Mucosa of rectum (tissue), 2 donors: ENCODE results near the gene MGLL.
"Not testable (repeated sequence)": the region's sequence is repeated elsewhere in the genome, so short reads cannot be mapped to it uniquely, and the experiment has no call there.

ENCODE experiments used
- H3K27ac ChIP-seq, 2 donors: one replicate each; pipeline ENCODE4 v1.7.0; 2013; ENCODE audit warnings: inconsistent platforms in 2 of 2, low read depth in 2 of 2, low read length in 2 of 2
- H3K27me3 ChIP-seq, 2 donors: one replicate each; pipeline ENCODE4 v1.7.0; 2013; ENCODE audit warnings: low read length in 2 of 2; ENCODE audit not compliant: control insufficient read depth in 2 of 2, insufficient read depth in 2 of 2
- H3K36me3 ChIP-seq, 2 donors: one replicate each; pipeline ENCODE4 v1.7.0; 2013; ENCODE audit warnings: low read length in 2 of 2; ENCODE audit not compliant: control insufficient read depth in 2 of 2, insufficient read depth in 2 of 2
- H3K4me1 ChIP-seq, 2 donors: one replicate each; pipeline ENCODE4 v1.7.0; 2013; ENCODE audit warnings: low read length in 2 of 2, mild to moderate bottlenecking in 1 of 2; ENCODE audit not compliant: control insufficient read depth in 2 of 2, insufficient read depth in 2 of 2
- H3K4me3 ChIP-seq, 2 donors: one replicate each; pipeline ENCODE4 v1.7.0; 2013; ENCODE audit warnings: low read length in 2 of 2
- H3K9ac ChIP-seq, 2 donors: one replicate each; pipeline ENCODE4 v1.7.0; 2013; ENCODE audit warnings: low read length in 2 of 2, low read depth in 1 of 2, mild to moderate bottlenecking in 1 of 2
- H3K9me3 ChIP-seq, 2 donors: one replicate each; pipeline ENCODE4 v1.7.0; 2013; ENCODE audit warnings: low read length in 2 of 2; ENCODE audit not compliant: control insufficient read depth in 2 of 2
- donor health status: healthy.
- donor health status: Normal muscosa, but diverticular disease.

The MGLL gene

GRCh38 chr3:127688416-127689265 is 133.7 kb downstream of the MGLL start:
- Histone ChIP-seq H3K4me3 (no peak overlapping the region), H3K9me3 (no peaks in the 10 kb centered on the region), H3K9ac (no peak overlapping the region), H3K4me1 (peaks cover 0 to 2% of the 10 kb centered on the region in 2 donors), H3K36me3 (peaks cover 20 to 21% of the 10 kb centered on the region in 2 donors), H3K27ac (no peak overlapping the region), H3K27me3 (no peaks in the 10 kb centered on the region)

GRCh38 chr3:127688022-127688415 is 134.3 kb downstream of the MGLL start:
- Histone ChIP-seq H3K9me3 (no peaks in the 10 kb centered on the region), H3K4me3 (no peak overlapping the region), H3K27me3 (no peaks in the 10 kb centered on the region), H3K9ac (no peak overlapping the region), H3K4me1 (peaks cover 0 to 2% of the 10 kb centered on the region in 2 donors), H3K36me3 (peaks cover 14 to 17% of the 10 kb centered on the region in 2 donors), H3K27ac (no peak overlapping the region)

DNA sequence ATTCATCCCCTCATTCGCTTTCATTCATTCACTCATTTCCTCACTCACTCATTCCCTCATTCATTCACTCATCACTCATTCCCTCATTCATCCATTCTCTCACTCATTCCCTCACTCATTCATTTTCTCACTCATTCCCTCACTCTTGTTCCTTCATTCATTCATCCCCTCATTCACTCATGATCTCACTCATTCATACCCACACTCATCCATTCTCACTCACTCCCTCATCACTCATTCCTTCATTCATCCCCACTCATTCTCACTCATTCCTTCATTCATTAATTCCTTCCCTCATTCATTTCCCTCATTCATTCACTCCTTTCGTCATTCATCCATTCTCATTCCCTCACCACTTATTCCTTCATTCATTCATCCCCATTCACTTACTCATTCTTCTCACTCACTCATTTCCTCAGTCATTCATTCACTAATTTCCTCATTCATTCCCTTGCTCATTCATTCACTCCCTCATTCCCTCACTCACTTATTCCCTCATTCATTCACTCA is 135.0 kb downstream of the MGLL start:
- Histone ChIP-seq H3K27ac (no peak overlapping the region), H3K9me3 (no peaks in the 10 kb centered on the region), H3K4me3 (no peak overlapping the region), H3K9ac (no peak overlapping the region), H3K4me1 (peaks cover 0 to 2% of the 10 kb centered on the region in 2 donors), H3K27me3 (no peaks in the 10 kb centered on the region), H3K36me3 (peaks cover 8 to 10% of the 10 kb centered on the region in 2 donors)

DNA sequence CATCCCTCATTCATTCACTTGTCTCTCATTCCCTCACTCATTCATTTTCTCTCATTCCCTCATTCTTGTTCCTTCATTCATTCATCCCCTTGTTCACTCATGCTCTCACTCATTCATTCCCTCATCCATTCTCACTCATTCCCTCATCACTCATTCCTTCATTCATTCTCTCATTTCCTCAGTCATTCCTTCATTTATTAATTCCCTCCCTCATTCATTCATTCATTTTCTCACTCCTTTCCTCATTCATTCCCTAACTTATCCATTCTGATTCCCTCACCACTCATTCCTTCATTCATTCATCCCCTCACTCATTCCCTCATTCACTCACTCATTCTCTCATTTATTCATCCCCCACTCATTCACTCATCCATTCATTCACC is 135.8 kb downstream of the MGLL start:
- H3K4me3 ChIP-seq = no peak overlapping the region
- no peak overlapping the region for H3K9ac ChIP-seq
- no peaks in the 10 kb centered on the region for H3K27me3 ChIP-seq
- peaks cover 3% of the 10 kb centered on the region in 2 donors for H3K36me3 ChIP-seq
- H3K4me1 ChIP-seq = peaks cover 0 to 2% of the 10 kb centered on the region in 2 donors
- no peaks in the 10 kb centered on the region for H3K9me3 ChIP-seq
- H3K27ac ChIP-seq = no peak overlapping the region

- Histone ChIP-seq H3K27me3 (no peaks in the 10 kb centered on the region), H3K4me1 (peaks cover 0 to 2% of the 10 kb centered on the region in 2 donors), H3K27ac (no peak overlapping the region), H3K9ac (no peak overlapping the region), H3K9me3 (no peaks in the 10 kb centered on the region), H3K36me3 (no peaks in the 10 kb centered on the region), H3K4me3 (no peak overlapping the region)
These were observed 136.4 kb downstream of the MGLL start for GRCh38 chr3:127685708-127686511.

DNA sequence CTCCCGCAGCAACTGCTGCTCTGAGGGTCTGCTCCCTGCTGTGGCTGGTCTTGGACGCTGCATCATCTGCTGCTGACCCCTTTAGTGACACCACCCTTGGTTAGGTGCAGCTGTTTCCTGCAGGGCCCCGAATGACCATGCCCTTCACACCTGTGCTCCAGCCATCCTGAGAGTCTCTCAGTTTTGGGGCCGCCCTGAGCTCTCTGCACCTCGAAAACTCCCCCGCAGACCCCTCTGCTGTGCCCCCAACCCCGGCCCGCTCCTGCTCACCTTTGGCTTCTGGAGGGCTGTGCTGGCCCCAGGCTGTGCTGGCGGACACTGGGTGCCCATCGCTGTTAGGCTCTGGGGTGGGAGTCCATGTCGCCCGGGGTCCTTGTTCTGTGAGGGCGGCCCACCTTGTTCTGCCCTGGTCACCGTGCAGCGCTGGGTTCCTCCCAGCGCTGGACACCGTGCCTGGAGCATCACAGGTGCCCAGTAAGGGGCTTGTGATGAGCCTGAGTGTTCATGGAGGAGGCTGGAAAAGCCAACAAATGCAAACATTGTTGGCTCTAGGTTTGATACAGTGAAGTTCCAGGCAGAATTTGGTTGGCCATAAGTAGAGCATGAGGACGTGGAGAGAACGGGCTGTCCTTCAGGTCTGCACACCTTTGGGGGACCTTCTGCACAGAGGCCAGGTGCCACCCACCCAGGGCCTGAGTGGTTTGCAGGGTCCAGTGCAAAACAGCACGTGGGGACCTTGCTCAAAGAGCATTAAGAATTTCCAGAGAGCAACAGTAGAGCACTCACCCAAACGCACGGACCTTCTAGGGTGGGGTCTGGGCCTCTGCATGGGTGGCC is 137.2 kb downstream of the MGLL start:
- Histone ChIP-seq H3K36me3 (no peaks in the 10 kb centered on the region), H3K9ac (no peak overlapping the region), H3K27me3 (no peaks in the 10 kb centered on the region), H3K4me3 (no peak overlapping the region), H3K9me3 (no peaks in the 10 kb centered on the region), H3K4me1 (no peaks in the 10 kb centered on the region), H3K27ac (no peak overlapping the region)

GRCh38 chr3:127682561-127682960 is 139.8 kb downstream of the MGLL start:
- no peak overlapping the region for H3K27ac ChIP-seq
- H3K36me3 ChIP-seq = peaks cover 0 to 12% of the 10 kb centered on the region in 2 donors
- no peak overlapping the region for H3K9ac ChIP-seq
- no peaks in the 10 kb centered on the region for H3K9me3 ChIP-seq
- no peaks in the 10 kb centered on the region for H3K4me1 ChIP-seq
- H3K4me3 ChIP-seq = no peak overlapping the region
- no peaks in the 10 kb centered on the region for H3K27me3 ChIP-seq

- not testable (repeated sequence) for H3K27me3 ChIP-seq, H3K4me3 ChIP-seq, H3K4me1 ChIP-seq, H3K9me3 ChIP-seq, H3K27ac ChIP-seq, H3K9ac ChIP-seq
- peaks cover 2 to 12% of the 10 kb centered on the region in 2 donors for H3K36me3 ChIP-seq
These were observed 140.2 kb downstream of the MGLL start for GRCh38 chr3:127682175-127682554.

- H3K27ac ChIP-seq = no peak overlapping the region
- no peaks in the 10 kb centered on the region for H3K9me3 ChIP-seq
- no peaks in the 10 kb centered on the region for H3K4me1 ChIP-seq
- no peak overlapping the region for H3K4me3 ChIP-seq
- peaks cover 4 to 12% of the 10 kb centered on the region in 2 donors for H3K36me3 ChIP-seq
- no peak overlapping the region for H3K9ac ChIP-seq
- H3K27me3 ChIP-seq = no peaks in the 10 kb centered on the region
These were observed 141.5 kb downstream of the MGLL start for GRCh38 chr3:127680798-127681221.
